KOPT-K1 (cell line): ENCODE results near the gene GPR153.
"Not testable (repeated sequence)": the region's sequence is repeated elsewhere in the genome, so short reads cannot be mapped to it uniquely, and the experiment has no call there.

Source experiments
- H3K27ac ChIP-seq: fragments of 200-600 bp; sonication (generic); 2 replicates; pipeline ENCODE4 v1.5.1; 2016; ENCODE audit warnings: antibody characterized with exemption, mild to moderate bottlenecking, low read depth, low read length; ENCODE audit not compliant: poor library complexity, severe bottlenecking
- H3K36me3 ChIP-seq: fragments of 200-600 bp; sonication (generic); 2 replicates; pipeline ENCODE4 v1.5.1; 2017; ENCODE audit warnings: antibody characterized with exemption, mild to moderate bottlenecking, low read length, moderate library complexity; ENCODE audit not compliant: insufficient read depth
- H3K9me3 ChIP-seq: fragments of 200-600 bp; sonication (generic); 2 replicates; pipeline ENCODE4 v1.5.1; 2017; ENCODE audit warnings: antibody characterized with exemption, low read length, mild to moderate bottlenecking; ENCODE audit not compliant: insufficient read depth, poor library complexity, severe bottlenecking

Gene GPR153

DNA sequence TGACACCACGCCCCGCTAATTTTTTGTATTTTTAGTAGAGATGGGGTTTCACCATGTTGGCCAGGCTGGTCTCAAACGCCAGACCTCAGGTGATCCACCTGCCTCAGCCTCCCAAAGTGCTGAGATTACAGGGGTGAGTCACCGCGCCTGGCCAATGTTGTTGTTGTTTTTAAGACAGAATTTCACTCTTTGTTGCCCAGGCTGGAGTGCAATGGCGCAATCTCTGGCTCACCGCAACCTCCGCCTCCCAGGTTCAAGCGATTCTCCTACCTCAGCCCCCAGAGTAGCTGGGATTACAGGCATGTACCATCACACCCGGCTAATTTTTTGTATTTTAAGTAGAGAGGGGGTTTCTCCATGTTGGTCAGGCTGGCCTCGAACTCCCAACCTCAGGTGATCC, 41.3 kb downstream of the GPR153 start:
- H3K9me3 ChIP-seq, H3K27ac ChIP-seq: not testable (repeated sequence)
- peaks cover 49% of the 10 kb centered on the region for H3K36me3 ChIP-seq

DNA sequence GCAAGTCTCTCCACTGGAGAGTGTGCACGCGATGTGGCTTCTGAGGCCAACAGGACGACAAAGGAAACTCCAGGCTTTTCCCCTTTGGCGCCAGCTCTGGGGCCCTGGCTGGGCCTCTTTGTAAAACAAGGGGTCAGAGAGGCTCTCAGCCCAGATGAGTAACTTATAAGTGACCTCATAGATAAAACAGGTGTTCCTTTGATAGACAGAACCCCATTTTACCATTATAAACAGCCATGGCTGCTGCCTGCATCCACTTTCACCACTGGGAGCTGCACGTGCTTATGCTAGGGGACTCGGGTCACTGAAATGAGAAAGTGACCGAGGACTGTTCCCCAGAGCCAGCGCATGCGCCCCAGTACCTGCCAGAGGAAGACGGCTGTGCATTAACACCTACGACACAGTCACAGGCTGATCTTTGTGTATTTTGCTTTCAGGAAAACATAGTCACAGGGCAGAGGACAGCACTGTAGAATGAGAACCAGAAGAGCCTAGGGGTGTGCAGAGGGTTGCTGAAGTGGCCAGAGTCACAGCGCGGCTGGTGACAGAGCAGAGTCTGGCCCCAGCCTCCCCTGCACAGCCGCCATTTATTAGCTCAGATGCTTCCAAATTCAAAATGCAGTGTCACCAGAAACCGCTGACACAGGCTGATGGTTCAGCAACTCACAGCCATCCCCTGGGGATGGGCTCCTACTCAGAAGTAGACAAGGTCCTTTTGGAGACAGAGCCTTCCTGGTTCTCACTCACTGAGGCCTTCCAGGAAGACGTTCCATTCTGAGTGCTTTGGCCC, 42.3 kb downstream of the GPR153 start:
- peaks cover 6% of the 10 kb centered on the region for H3K9me3 ChIP-seq
- no peak overlapping the region for H3K27ac ChIP-seq
- H3K36me3 ChIP-seq = peaks cover 38% of the 10 kb centered on the region

GRCh38 chr1:6212193-6212959, 48.5 kb downstream of the GPR153 start:
- Histone ChIP-seq H3K9me3 (peaks cover 6% of the 10 kb centered on the region), H3K27ac (no peak overlapping the region), H3K36me3 (no peaks in the 10 kb centered on the region)

DNA sequence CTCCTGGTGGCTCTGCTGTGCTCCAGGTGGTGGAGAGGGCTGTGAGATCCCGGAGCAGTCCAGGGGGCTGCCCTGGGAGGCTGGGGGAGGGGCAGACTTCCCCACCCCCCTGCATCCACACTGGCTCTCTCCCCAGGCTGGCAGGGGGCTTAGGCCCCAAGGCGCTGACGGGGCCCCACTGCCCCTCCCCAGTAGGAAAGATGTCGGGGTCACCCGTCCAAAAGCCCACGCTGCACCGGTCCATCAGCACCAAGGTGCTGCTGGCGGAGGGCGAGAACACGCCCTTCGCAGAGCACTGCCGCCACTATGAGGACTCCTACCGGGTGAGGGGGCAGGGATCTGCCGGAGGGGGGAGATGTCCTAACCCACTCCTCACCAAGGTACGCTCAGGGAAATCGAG, 49.2 kb downstream of the GPR153 start:
- Histone ChIP-seq H3K27ac (no peak overlapping the region), H3K36me3 (no peaks in the 10 kb centered on the region), H3K9me3 (peaks cover 6% of the 10 kb centered on the region)

DNA sequence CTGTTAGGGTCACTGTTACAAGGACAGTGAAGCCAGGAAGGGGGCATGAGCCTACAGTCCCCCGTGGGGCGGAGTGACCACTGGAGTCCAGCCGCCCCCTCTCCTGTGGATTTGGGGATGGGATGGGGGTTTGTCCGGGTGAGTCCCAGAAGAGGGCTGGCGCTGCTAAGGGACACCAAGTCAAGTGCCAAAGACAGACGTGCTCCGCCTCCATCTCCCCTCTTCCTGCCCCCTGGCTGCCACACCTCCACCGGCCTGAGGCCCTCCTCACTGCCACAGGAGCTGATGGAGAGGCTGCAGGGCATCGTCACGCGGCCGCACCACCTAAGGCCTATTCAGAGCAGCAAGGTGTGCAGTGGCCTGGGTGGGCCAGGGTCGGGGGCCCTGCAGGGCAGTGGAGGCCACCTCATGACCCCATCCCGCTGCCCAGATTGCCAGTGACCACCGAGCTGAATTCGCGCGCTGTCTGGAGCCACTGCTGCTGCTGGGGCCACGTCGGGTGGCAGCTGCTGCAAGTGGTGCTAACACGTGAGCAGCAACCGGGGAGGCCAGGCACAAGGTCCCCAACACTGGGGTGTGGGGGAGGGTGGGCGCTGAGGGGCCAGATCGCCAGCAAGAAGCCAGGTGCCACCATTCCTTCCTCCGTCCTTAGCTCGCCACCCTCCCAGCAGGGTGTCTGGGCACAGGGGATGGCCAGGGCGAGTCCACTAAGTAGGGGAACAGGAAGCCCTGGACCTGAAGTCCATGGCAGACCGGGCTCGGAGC, 50.1 kb downstream of the GPR153 start:
- Histone ChIP-seq H3K27ac (no peak overlapping the region), H3K36me3 (no peaks in the 10 kb centered on the region), H3K9me3 (peaks cover 6% of the 10 kb centered on the region)

DNA sequence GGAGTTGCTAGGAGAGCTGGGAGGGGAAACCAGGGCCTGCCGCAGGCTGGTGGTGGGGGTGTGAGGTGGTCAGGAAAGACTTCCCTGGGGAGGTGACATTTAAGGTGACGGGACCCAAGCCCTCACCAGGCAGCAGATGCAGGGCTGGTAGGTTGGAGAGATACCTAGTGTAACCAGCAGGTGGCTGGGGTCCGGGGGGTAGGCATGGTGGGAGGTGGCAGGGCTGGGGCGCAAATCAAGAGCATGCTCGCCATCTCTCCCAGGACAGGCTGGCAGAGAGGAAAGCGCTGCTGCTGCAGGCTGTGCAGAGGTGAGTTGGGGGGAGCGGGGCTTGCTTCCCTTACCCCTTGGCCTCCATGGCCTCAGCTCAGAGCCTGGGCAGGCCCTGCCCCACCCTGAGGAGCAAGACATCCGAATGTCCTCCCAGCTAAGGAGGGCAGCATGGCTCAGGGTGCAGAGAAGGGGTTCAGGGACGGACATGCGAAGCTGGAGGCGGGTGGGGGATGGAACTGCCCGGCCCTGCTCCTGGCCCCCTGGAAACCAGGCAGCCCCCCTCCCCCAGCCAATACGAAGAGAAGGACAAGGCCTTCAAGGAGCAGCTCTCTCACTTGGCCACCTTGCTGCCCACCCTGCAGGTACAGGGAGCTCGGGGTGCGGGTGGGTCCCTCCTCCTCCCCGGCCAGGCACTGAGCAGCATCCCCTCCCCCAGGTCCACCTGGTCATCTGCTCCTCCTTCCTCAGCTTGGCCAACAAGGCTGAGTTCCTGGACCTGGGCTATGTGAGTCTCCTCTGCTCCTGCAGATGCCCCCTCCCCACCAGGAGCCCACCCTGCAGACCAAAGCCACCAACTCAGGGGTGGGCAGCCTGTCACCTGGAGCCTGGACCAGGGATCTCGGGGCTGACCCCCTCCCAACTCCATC, 51.0 kb downstream of the GPR153 start:
- Histone ChIP-seq H3K9me3 (peaks cover 6% of the 10 kb centered on the region), H3K27ac (no peak overlapping the region), H3K36me3 (no peaks in the 10 kb centered on the region)

DNA sequence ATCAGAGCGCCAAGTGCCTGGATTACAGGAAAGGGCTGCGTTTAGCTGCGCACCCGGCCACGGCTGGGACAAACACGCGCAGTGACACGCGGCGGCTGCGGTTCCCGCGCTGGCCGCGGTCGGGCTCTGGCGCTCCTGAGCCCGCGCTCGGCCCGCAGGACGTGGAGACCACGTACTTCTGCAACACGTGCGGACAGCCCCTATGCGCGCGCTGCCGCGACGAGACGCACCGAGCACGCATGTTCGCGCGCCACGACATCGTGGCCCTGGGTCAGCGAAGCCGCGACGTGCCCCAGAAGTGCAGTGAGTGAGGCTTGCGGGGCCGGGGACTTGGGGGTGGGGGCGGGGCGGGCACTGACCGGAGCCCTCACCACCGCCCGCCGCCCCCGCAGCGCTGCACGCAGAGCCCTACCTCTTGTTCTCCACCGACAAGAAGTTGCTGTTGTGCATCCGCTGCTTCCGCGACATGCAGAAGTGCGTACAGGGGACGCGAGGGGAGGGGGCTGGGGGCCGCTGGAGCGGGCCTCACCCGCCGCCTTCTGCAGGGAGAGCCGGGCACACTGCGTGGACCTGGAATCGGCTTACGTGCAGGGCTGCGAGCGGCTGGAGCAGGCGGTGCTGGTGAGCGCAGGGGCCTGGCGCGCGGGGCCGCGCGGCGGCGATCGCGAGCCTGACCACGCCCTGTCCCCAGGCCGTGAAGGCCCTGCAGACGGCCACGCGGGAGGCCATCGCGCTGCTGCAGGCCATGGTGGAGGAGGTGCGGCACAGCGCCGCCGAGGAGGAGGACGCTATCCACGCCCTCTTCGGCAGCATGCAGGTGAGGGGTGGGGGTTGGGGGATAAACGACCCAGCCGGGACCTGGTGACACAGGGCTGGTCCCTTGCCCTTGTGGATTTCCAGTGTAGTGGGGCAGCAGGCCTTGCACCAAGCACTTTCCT, 51.9 kb downstream of the GPR153 start:
- Histone ChIP-seq H3K36me3 (no peaks in the 10 kb centered on the region), H3K27ac (no peak overlapping the region), H3K9me3 (peaks cover 4% of the 10 kb centered on the region)

DNA sequence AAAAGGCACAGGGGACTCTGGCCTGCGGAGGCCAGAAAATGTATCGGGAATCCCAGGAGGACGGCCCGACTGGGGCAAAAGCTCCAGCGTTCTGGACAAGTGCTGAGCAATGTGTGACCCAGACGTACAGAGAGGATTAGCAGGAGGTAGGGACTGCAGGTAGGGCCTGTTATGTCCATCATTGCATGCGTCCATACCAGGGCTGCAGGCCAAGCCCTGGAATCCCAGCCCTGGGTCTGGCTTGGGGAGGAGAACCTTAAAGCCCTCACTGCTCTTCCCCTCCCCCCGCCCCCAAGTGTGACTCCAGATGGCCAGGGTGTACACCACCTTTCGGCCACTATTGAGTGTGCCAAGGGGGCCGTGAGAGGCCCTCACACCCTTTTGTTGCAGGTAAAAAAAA, 53.0 kb downstream of the GPR153 start:
- no peak overlapping the region for H3K27ac ChIP-seq
- H3K9me3 ChIP-seq = no peaks in the 10 kb centered on the region
- H3K36me3 ChIP-seq = no peaks in the 10 kb centered on the region

GRCh38 chr1:6207075-6207885, 53.6 kb downstream of the GPR153 start:
- Histone ChIP-seq H3K9me3 (no peaks in the 10 kb centered on the region), H3K36me3 (no peaks in the 10 kb centered on the region), H3K27ac (no peak overlapping the region)

DNA sequence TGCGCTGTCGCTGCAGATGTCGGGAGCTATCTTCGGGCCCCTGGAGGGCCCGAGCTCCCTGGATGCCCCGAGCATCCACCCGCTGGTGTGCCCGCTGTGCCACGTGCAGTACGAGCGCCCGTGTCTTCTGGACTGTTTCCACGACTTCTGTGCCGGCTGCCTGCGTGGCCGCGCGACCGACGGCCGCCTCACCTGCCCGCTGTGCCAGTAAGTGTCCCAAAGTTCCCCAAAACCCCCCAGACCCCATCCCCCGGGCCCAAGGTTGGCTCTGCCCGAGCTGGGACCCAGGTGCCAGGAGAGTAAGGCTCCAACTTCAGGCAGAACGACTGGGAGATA, 54.4 kb downstream of the GPR153 start:
- Histone ChIP-seq H3K9me3 (no peaks in the 10 kb centered on the region), H3K36me3 (no peaks in the 10 kb centered on the region), H3K27ac (no peak overlapping the region)

- Histone ChIP-seq H3K36me3 (no peaks in the 10 kb centered on the region), H3K9me3 (no peaks in the 10 kb centered on the region), H3K27ac (no peak within 1 kb of the TSS)
Observed at GRCh38 chr1:6205849-6206519, 54.9 kb downstream of the GPR153 start, which contains the start of gene RNF207. Gene RNF207 (plus strand): TSS chr1:6206119. CDS start chr1:6206536, 417 bp downstream.

DNA sequence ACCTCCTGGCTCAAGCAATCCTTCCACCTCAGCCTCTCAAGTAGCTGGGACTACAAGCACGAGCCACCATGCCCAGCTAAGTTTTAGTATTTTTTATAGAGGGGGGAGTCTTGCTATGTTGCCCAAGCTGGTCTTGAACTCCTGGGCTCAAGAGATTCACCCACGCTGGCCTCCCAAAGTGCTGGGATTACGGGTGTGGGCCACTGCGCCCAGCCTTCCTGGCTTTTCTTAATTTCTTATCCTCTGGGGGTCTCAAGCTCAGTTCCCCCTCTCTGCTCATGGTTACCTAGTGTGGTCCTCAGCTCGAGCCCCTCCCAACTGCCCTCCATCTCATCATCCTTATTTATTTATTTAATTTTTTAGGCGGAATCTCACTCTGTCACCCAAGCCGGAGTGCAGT, 58.6 kb downstream of the GPR153 start:
- H3K27ac ChIP-seq = no peak overlapping the region

More for the DNA sequence above, 58.6 kb downstream of the GPR153 start:
- Histone ChIP-seq H3K9me3 (no peaks in the 10 kb centered on the region), H3K36me3 (peaks cover 7% of the 10 kb centered on the region)
